ENCODE results near the gene RALGPS1.

The RALGPS1 gene

DNA sequence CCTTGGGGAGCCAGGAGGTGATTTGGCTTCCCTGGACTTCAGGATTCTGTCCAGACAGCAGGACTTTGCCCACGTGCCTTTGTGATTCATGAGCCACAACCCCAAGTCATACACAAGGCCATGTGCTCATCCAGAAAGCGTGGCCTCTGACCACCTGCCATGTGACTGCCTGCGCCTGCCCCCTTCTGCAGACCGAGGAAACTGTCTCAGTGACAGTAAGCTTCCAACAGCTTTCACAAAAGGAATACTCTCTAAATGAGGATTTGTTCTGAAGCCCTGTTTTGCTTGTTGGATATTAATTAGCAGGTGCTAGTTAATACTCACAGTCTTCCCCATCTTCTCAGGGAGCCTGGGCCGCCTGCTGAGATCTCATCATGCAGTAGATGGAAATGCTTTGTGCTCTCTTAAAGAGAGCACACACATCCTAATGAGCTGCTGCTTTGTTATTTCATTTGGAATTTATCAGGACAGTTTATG is 244.8 kb downstream of the RALGPS1 start:
- Histone ChIP-seq H3K9me3 (ENCODE audit: control insufficient read depth, insufficient read depth, low read depth, low read length) (no peaks in the 10 kb centered on the region), H3K36me3 (ENCODE audit: control insufficient read depth in 2 of 2, insufficient read depth in 1 of 2, low read length in 2 of 2) (no peaks in the 10 kb centered on the region), H3K4me3 (ENCODE audit: low read depth, low read length) (no peak overlapping the region), H3K4me1 (ENCODE audit: control insufficient read depth, insufficient read depth, low read length) (no peaks in the 10 kb centered on the region), H3K27ac (ENCODE audit: extremely low read depth, low read depth, low read length) (no peak overlapping the region)
- TF ChIP-seq ZIC2 (tag by site-specific recombination; IDR thresholded peaks at IDR 0.05) (peak; percentile 68), ZNF302 (tag by site-specific recombination; IDR thresholded peaks at IDR 0.05; ENCODE audit: low read depth) (no peak)
- POLR2A ChIA-PET, result no interaction called here
- CTCF ChIA-PET, result interaction anchor here (1.1 kb wide), 1 partner anchor 14 kb away, joined by 4 read pairs; no protein-coding TSS in a partner anchor

DNA sequence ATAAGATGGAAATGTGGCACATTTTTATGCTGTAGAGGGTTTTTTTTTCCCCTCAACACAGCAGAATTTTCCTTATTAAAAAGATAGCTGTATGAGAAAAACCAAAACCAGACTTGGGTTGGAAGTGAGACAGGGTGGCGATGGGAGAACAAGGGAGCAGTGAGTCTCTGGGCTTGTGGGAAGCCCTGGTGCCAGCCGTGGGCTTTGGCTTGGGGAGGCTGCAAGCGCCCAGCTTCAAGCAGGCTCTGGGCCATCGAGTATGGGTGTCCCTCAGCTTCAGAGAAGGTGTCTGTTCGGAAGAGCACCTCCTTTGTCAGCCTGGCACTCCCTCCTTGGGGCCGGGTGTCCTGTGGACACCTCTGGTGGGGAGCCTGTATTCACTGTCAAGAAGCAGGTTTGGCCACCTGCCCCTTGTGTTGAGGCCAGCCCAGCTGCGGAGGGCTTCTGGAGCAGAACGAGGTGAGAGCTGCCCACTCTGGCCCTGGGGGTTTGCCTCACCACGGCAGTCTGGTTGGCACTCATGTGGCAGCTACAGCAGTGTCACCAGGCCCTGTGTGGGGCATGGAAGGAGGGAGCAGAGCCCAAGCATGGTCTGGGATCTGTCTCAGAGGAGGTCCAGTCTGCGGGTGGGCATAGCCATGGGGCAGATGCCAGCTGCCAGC is 245.5 kb downstream of the RALGPS1 start:
- Histone ChIP-seq H3K4me1 (ENCODE audit: control insufficient read depth, insufficient read depth, low read length) (no peaks in the 10 kb centered on the region), H3K4me3 (ENCODE audit: low read depth, low read length) (no peak overlapping the region), H3K36me3 (ENCODE audit: control insufficient read depth in 2 of 2, insufficient read depth in 1 of 2, low read length in 2 of 2) (no peaks in the 10 kb centered on the region), H3K9me3 (ENCODE audit: control insufficient read depth, insufficient read depth, low read depth, low read length) (no peaks in the 10 kb centered on the region), H3K27ac (ENCODE audit: extremely low read depth, low read depth, low read length) (no peak overlapping the region)
- ChIA-PET CTCF (no interaction called here), POLR2A (no interaction called here)
- TF ChIP-seq, protein P1, sequence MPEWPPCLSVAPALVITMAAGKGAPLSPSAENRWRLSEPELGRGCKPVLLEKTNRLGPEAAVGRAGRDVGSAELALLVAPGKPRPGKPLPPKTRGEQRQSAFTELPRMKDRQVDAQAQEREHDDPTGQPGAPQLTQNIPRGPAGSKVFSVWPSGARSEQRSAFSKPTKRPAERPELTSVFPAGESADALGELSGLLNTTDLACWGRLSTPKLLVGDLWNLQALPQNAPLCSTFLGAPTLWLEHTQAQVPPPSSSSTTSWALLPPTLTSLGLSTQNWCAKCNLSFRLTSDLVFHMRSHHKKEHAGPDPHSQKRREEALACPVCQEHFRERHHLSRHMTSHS (tag by site-specific recombination; IDR thresholded peaks at IDR 0.05), result no peak
- 0 out of 2 replicates have a peak, but pooled peaks have one; percentile 7 for TF ChIP-seq ZIC2 (tag by site-specific recombination; IDR thresholded peaks at IDR 0.05)
- peak; percentile 29; the same call in 1 of the 2 replicates for TF ChIP-seq GLIS1 (tag by site-specific recombination; IDR thresholded peaks at IDR 0.05)

DNA sequence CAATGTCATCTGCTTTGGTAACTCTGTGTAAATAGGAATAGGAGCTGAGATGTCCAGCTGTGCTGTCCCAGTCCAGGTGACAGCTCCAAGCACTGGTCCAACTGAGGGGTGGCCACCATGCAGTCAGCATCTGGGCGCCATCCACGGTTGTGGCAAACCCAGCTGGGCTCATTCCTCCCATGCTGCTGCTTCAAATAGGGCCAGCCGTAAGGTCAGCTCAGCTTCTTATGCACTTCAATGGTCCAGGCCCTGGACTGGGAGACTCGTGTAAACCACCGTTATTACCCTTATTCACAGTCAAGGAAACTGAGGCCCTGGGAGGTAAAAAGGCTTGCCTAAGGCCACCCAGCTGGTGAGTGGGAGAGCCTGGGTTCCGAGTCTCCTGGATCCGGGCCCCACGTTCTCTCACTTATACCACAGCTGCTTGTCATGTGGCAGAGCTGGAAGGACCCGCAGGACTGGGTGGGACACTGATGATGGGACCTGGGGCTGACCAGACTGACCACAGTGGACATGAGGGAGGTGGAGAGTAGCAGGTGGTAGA is 246.6 kb downstream of the RALGPS1 start:
- no peaks in the 10 kb centered on the region for H3K9me3 ChIP-seq (ENCODE audit: control insufficient read depth, insufficient read depth, low read depth, low read length)
- H3K4me1 ChIP-seq (ENCODE audit: control insufficient read depth, insufficient read depth, low read length), result no peaks in the 10 kb centered on the region
- H3K27ac ChIP-seq (ENCODE audit: extremely low read depth, low read depth, low read length), result no peak overlapping the region
- H3K36me3 ChIP-seq (ENCODE audit: control insufficient read depth in 2 of 2, insufficient read depth in 1 of 2, low read length in 2 of 2), result no peaks in the 10 kb centered on the region
- TF ChIP-seq SP2 (tag by site-specific recombination; IDR thresholded peaks at IDR 0.05), result no peak
- no peak for TF ChIP-seq SP3 (tag by site-specific recombination; IDR thresholded peaks at IDR 0.05)
- TF ChIP-seq ZNF292 (tag by site-specific recombination; IDR thresholded peaks at IDR 0.05; ENCODE audit: borderline replicate concordance, low read depth), result no peak
- TF ChIP-seq ZNF707 (tag by site-specific recombination; IDR thresholded peaks at IDR 0.05), result no peak
- H3K4me3 ChIP-seq (ENCODE audit: low read depth, low read length), result no peak overlapping the region
- ChIA-PET CTCF (no interaction called here), POLR2A (no interaction called here)

DNA sequence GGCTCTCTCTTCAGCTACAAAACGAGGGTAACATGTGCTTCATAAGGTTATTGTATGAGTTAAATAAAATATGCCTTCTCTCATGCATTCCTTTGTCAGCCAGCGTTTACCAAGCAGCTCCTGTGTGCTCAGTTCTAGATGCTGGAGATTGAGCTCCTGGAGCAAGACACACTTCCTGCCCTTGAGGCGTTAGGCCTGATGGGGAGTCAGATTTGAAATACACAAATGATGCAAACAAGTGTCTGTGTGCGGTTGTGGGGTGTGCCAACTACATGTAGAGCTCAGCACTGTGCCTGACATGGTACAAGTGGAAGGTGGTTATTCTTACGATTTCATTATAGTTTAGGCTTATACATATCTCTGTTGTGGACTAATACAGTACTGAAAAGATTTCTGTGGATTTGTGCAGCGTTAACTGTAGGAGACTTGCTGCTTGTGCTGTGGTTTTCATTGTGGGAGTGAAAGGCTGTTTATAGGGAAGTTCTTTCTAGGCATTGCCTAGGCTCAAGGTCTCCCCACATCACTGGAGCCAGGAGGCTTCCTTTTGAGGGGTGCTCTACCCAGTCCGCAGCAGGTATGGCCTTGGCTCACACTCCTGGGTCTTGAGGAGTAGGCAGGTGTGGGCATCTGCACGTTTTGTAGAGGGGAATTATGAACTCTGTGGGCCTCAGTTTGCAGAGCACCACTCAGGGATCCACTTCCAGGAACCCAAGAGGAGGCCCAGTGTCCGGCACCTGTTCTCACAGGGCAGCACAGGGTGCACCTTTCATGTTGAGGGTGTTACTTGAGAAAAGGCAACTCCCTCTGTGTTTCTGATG is 247.7 kb downstream of the RALGPS1 start:
- no peak for TF ChIP-seq ZNF248 (tag by site-specific recombination; IDR thresholded peaks at IDR 0.05)
- TF ChIP-seq, protein P2, sequence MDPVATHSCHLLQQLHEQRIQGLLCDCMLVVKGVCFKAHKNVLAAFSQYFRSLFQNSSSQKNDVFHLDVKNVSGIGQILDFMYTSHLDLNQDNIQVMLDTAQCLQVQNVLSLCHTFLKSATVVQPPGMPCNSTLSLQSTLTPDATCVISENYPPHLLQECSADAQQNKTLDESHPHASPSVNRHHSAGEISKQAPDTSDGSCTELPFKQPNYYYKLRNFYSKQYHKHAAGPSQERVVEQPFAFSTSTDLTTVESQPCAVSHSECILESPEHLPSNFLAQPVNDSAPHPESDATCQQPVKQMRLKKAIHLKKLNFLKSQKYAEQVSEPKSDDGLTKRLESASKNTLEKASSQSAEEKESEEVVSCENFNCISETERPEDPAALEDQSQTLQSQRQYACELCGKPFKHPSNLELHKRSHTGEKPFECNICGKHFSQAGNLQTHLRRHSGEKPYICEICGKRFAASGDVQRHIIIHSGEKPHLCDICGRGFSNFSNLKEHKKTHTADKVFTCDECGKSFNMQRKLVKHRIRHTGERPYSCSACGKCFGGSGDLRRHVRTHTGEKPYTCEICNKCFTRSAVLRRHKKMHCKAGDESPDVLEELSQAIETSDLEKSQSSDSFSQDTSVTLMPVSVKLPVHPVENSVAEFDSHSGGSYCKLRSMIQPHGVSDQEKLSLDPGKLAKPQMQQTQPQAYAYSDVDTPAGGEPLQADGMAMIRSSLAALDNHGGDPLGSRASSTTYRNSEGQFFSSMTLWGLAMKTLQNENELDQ (tag by site-specific recombination; IDR thresholded peaks at IDR 0.05; ENCODE audit: low read depth), result no peak
- TF ChIP-seq ZNF529 (tag by site-specific recombination; IDR thresholded peaks at IDR 0.05; ENCODE audit: insufficient replicate concordance), result no peak
- no peak for TF ChIP-seq SP7 (tag by site-specific recombination; IDR thresholded peaks at IDR 0.05)
- TF ChIP-seq ZNF501 (tag by site-specific recombination; IDR thresholded peaks at IDR 0.05), result no peak
- TF ChIP-seq ZNF654 (tag by site-specific recombination; IDR thresholded peaks at IDR 0.05; ENCODE audit: low read depth), result no peak
- TF ChIP-seq ZNF37A (tag by site-specific recombination; IDR thresholded peaks at IDR 0.05), result no peak
- ChIA-PET CTCF (interaction anchor here (0.7 kb wide), 1 partner anchor 12 kb away, joined by 3 read pairs; no protein-coding TSS in a partner anchor), POLR2A (no interaction called here)
- Histone ChIP-seq H3K4me3 (ENCODE audit: low read depth, low read length) (no peak overlapping the region), H3K36me3 (ENCODE audit: control insufficient read depth in 2 of 2, insufficient read depth in 1 of 2, low read length in 2 of 2) (no peaks in the 10 kb centered on the region), H3K9me3 (ENCODE audit: control insufficient read depth, insufficient read depth, low read depth, low read length) (no peaks in the 10 kb centered on the region), H3K4me1 (ENCODE audit: control insufficient read depth, insufficient read depth, low read length) (no peaks in the 10 kb centered on the region), H3K27ac (ENCODE audit: extremely low read depth, low read depth, low read length) (no peak overlapping the region)
